ENCODE data around the gene CFH. TPM values are rescaled to one million over a fixed set of nuclear protein-coding genes. Genes with fewer than 3 reads are reported as not detected.
"Not testable (repeated sequence)": the region's sequence is repeated elsewhere in the genome, so short reads cannot be mapped to it uniquely, and the experiment has no call there.

The CFH gene
- total RNA-seq, 2 experiments from 2014 or later: 2.5 to 2.7 TPM

DNA sequence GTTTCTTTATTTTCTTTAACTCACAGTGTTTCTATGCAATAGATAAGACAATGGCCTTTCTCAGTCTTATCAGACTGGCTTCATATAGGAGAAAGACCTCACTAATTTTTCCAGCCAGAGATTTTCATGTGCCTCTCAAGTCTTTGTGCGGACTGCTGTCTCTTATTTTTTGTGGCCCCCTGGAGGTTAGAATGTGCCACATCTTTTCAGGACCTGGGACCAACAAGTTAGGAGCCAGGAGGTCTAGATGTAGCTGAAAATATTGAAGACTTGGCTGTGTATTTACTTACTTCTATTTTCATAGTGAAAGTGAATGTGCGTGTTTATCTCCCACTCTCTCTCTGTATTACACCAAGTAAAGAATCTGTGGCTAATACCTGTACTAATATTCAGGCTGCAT lies 80.7 kb downstream of the CFH start:
- Mint-ChIP-seq H3K9me3 (no peaks in the 10 kb centered on the region), H3K4me1 (ENCODE audit: low read depth) (no peaks in the 10 kb centered on the region), H3K27ac (no peak overlapping the region), H3K4me3 (no peak overlapping the region), H3K36me3 (no peaks in the 10 kb centered on the region), H3K27me3 (no peaks in the 10 kb centered on the region)
- no peak for DNase-seq
- ChIA-PET CTCF (no interaction called here), POLR2A (no interaction called here)
- intact Hi-C loops (cut with micrococcal nuclease): no loop called here

DNA sequence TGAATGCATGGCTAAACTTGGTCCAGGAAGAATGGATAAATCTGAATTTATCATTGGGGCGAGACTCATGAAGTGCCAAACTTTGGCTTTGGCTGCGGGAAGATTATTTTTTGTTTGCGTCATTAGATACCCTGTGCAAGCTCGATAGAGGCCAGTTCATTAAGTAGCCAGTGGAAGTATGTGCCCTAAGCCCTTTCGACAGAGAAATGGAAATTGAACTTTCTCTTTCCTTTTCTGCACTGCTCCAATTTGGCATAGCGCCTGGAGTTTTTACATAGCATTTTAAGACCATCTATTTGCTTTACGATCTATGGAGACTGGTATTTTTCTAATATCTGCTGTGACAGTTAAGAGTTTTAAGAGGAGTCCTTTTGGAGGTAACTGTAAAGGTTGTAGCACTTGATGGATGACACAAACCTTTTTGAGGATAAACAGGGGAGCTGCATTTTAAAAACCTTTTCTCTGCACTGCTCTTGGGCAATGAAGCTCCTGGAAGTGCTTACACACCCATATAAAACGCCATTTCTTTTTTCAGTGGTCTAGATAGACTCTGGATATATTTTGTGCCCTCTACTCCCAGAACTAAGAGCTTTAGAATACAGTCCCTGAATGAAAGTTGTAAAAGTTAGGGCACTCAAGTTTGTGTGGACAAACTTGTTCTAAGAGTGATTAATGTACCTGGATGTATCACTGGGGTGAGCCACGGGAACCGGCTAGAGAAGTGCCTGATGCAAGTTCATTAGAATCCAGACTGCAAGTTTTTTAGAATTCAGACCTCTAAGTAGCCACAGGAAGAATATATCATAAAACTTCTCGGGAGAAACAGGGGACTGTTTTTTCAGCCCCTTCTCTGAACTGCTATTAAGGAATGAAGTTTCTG lies 81.5 kb downstream of the CFH start:
- Mint-ChIP-seq H3K36me3 (peaks cover 4% of the 10 kb centered on the region), H3K9me3 (peaks cover 5% of the 10 kb centered on the region), H3K27ac (no peak overlapping the region), H3K4me1 (ENCODE audit: low read depth) (no peaks in the 10 kb centered on the region), H3K4me3 (no peak overlapping the region), H3K27me3 (no peaks in the 10 kb centered on the region)
- DNase-seq: no peak
- ChIA-PET CTCF (interaction anchor here (1.0 kb wide), 1 partner anchor 10 kb away, joined by 3 read pairs; no protein-coding TSS in a partner anchor), POLR2A (no interaction called here)
- intact Hi-C loops (cut with micrococcal nuclease): no loop called here

DNA sequence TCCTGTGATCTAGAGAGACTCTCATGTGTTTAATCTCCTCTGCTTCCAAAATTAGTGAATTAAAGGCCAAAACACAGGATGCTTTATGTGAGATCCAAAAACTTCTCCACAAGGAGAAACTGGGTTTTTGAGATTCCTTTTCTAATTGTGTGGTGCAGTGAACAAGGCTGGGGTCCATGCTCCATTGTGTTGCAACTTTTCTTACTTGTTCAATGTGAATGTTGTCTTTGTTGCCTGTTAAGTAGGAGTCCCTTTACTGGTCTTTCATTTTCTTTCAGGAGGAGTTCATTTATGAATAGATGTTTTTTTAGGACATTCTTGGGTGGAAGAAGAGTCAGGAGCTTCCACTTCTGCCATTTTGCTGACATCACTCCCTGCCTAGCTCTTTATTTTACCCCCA lies 82.2 kb downstream of the CFH start:
- CTCF ChIA-PET: no interaction called here
- Mint-ChIP-seq H3K4me3 (no peak overlapping the region), H3K27ac (no peak overlapping the region), H3K9me3 (peaks cover 10% of the 10 kb centered on the region), H3K4me1 (ENCODE audit: low read depth) (no peaks in the 10 kb centered on the region), H3K27me3 (no peaks in the 10 kb centered on the region), H3K36me3 (peaks cover 5% of the 10 kb centered on the region)
- POLR2A ChIA-PET: no interaction called here
- DNase-seq: no peak
- intact Hi-C loops (cut with micrococcal nuclease): no loop called here

DNA sequence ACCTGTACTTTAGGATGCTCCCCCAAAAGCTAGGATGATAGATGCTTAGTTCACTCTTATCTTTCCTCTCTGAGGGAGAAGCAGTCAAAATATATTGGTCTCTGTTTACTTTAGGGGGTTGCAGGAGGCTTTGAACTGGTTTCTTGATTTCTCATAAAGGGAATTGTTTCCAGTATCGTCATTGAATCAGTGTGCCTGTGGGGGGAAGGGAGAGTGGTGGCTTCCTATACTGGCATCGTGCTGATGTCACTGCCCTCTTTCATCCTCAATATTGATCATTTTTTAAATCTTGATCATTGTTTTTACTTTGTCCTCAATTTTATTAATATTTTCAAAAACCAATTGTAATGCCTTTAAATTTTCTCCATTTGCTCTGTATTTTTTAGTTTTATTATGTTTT lies 82.6 kb downstream of the CFH start:
- H3K4me3 Mint-ChIP-seq: no peak overlapping the region
- no peak overlapping the region for H3K27ac Mint-ChIP-seq
- ChIA-PET POLR2A (no interaction called here), CTCF (no interaction called here)
- H3K9me3 Mint-ChIP-seq: peaks cover 14% of the 10 kb centered on the region
- intact Hi-C loops (cut with micrococcal nuclease): no loop called here
- H3K36me3 Mint-ChIP-seq: peaks cover 8% of the 10 kb centered on the region
- no peaks in the 10 kb centered on the region for H3K27me3 Mint-ChIP-seq
- no peak for DNase-seq
- H3K4me1 Mint-ChIP-seq (ENCODE audit: low read depth): no peaks in the 10 kb centered on the region

DNA sequence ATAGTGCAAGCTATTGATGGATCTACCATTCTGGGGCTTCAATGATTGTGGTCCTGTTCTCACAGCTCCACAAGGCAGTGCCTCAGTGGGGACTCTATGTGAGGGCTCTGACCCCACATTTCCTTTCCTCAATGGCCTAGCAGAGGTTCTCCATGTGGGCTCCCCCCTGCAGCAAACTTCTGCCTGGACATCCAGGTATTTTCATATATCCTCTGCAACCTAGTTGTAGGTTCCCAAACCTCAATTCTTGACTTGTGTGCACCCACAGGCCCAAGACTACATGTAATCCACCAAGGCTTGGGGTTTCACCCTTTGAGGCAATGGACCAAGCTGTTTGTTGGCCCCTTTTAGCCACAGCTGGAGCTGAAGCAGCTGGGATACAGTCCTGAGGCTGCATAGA lies 86.9 kb downstream of the CFH start:
- peaks cover 12% of the 10 kb centered on the region for H3K36me3 Mint-ChIP-seq
- POLR2A ChIA-PET: no interaction called here
- H3K9me3 Mint-ChIP-seq: peaks cover 23% of the 10 kb centered on the region
- no peak overlapping the region for H3K27ac Mint-ChIP-seq
- H3K27me3 Mint-ChIP-seq: no peaks in the 10 kb centered on the region
- intact Hi-C loops (cut with micrococcal nuclease): no loop called here
- CTCF ChIA-PET: no interaction called here
- no peaks in the 10 kb centered on the region for H3K4me1 Mint-ChIP-seq (ENCODE audit: low read depth)
- no peak overlapping the region for H3K4me3 Mint-ChIP-seq
- DNase-seq: no peak

DNA sequence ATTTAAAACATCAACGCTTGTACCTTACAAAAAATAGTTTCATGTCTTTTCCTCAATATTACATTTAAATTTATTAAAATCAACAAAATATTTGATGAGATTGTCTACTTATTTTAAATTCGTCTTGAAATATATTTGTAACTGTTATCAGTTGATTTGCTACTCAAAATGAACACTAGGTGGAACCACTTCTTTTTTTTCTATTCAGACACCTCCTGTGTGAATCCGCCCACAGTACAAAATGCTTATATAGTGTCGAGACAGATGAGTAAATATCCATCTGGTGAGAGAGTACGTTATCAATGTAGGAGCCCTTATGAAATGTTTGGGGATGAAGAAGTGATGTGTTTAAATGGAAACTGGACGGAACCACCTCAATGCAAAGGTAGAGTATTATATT lies 91.4 kb downstream of the CFH start:
- DNase-seq; H3K27ac Mint-ChIP-seq; POLR2A ChIA-PET; H3K4me3 Mint-ChIP-seq; CTCF ChIA-PET; H3K4me1 Mint-ChIP-seq (ENCODE audit: low read depth); H3K36me3 Mint-ChIP-seq; H3K27me3 Mint-ChIP-seq; intact Hi-C loops (cut with micrococcal nuclease): not testable (repeated sequence)
- H3K9me3 Mint-ChIP-seq: peaks cover 18% of the 10 kb centered on the region

DNA sequence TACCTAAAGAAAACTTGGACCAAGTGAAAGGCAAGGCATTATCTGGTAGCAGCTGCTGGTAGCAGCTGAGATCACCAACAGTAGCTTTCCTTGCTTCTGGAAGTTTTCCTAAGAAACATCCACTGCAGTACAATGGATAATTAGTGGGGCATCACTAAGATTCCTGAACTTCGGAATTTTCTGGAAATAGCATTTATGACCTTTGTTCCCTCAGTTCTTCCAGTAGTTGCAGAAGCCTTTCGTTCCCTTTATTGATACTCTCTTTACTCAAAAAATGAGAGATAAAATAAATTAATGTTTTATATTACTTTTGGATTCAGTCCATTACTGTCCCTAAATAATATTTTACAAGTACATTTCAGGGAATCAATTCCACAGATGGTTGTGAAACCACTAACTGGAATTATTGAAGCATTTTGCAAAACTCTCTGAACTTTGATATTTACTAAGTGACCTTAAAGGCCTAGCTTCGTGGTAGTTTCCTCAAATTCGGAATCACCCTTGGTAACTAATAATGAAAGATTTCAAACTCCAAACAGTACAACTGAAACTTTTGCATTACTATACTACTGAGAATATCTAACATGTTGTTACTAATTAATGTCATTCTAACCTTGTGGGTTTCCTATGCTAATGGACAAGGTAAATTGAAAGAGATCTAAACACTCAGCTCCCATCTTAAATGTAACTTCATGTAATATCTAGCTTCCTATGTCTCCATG lies 113.3 kb downstream of the CFH start:
- H3K36me3 Mint-ChIP-seq; H3K4me1 Mint-ChIP-seq (ENCODE audit: low read depth); H3K27ac Mint-ChIP-seq; DNase-seq; CTCF ChIA-PET; POLR2A ChIA-PET; H3K27me3 Mint-ChIP-seq; H3K4me3 Mint-ChIP-seq; intact Hi-C loops (cut with micrococcal nuclease); H3K9me3 Mint-ChIP-seq: not testable (repeated sequence)

DNA sequence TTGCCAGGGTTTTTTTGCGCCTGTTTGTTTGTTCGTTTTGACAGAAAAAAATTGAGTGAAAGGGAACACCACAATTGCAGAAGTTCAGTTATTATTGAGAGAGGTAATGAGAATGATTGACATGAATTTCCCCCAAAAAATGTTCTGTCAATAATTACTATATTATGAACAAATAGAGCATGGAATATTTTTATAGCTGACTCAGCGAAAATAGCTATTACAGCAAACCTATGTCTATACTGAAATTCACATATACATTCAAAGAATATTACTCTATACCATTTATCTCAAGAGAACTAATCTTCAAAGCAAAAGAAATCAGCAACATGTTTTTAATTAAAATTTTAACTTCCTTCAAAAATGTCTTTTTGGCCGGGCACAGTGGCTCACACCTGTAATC lies 118.0 kb downstream of the CFH start:
- H3K4me1 Mint-ChIP-seq (ENCODE audit: low read depth); H3K4me3 Mint-ChIP-seq; H3K27ac Mint-ChIP-seq; H3K36me3 Mint-ChIP-seq; H3K27me3 Mint-ChIP-seq; DNase-seq; intact Hi-C loops (cut with micrococcal nuclease); CTCF ChIA-PET; H3K9me3 Mint-ChIP-seq; POLR2A ChIA-PET: not testable (repeated sequence)

DNA sequence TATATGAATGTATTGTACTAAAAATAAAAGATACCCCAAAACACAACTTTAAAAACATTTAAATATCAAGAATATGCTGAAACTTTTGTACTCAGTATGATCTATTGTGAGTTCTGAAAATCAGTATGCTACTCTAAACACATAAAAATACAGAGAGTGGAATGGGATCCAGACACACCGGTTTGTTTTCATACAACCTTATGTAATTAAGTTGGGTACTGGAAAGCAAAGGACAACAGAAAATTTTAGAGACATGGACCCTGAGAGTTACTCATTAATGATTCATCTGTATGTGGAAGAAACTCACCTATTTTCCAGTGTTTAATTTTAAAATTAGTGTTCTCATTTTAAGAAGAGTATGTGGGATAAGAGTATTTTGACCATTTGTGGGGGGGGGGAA lies 121.9 kb downstream of the CFH start:
- no peaks in the 10 kb centered on the region for H3K9me3 Mint-ChIP-seq
- DNase-seq: no peak
- no peaks in the 10 kb centered on the region for H3K36me3 Mint-ChIP-seq
- ChIA-PET CTCF (no interaction called here), POLR2A (no interaction called here)
- intact Hi-C loops (cut with micrococcal nuclease): no loop called here
- no peak overlapping the region for H3K27ac Mint-ChIP-seq
- no peaks in the 10 kb centered on the region for H3K27me3 Mint-ChIP-seq
- H3K4me3 Mint-ChIP-seq: no peak overlapping the region
- no peaks in the 10 kb centered on the region for H3K4me1 Mint-ChIP-seq (ENCODE audit: low read depth)

DNA sequence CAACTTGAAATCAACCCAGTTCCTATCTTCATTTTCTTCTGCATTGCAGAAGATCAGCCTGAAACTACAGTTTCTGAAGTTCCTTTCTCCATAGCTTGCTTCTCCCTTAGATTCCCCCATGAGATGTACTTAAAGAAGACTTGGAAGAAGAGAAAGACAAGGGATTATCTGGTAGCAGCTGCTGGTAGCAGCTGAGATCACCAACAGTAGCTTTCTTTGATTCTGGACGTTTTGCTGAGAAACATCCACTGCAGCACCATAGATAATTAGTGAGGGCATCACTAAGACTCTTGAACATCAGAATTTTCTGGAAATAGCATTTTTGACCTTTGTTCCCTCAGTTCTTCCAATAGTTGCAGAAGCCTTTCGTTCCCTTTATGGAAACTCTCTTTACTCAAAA lies 122.3 kb downstream of the CFH start:
- Mint-ChIP-seq H3K27me3 (no peaks in the 10 kb centered on the region), H3K4me1 (ENCODE audit: low read depth) (no peaks in the 10 kb centered on the region), H3K4me3 (no peak overlapping the region), H3K36me3 (no peaks in the 10 kb centered on the region), H3K9me3 (no peaks in the 10 kb centered on the region), H3K27ac (no peak overlapping the region)
- no peak for DNase-seq
- CTCF ChIA-PET: interaction anchor here (0.6 kb wide), 1 partner anchor 463 kb away, joined by 4 read pairs; no protein-coding TSS in a partner anchor
- intact Hi-C loops (cut with micrococcal nuclease): no loop called here
- POLR2A ChIA-PET: no interaction called here

DNA sequence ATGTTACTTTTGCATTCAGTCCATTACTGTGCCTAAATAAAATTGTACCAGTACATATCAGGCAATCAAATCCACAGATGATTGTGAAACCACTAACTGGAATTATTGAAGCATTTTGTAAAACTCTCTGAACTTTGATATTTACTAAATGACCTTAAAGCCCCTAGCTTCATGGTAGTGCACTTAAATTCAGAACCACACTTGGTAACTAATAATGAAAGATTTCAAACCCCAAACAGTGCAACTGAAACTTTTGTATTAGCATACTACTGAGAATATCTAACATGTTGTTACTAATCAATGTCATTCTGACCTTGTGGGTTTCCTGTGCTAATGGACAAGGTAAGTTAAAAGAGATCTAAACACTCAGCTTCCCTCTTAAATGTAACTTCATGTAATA lies 122.8 kb downstream of the CFH start, which contains the start of gene CFHR3:
CFHR3 (plus strand) TSS at position 238 of the 400 bp plus-strand sequence; CDS start at position 285, 47 bp downstream.
- ChIA-PET CTCF (interaction anchor here (0.6 kb wide), 1 partner anchor 463 kb away, joined by 4 read pairs; no protein-coding TSS in a partner anchor), POLR2A (no interaction called here)
- Mint-ChIP-seq H3K27me3 (no peaks in the 10 kb centered on the region), H3K27ac (no peak within 1 kb of the TSS), H3K4me3 (no peak within 1 kb of the TSS), H3K9me3 (no peaks in the 10 kb centered on the region), H3K4me1 (ENCODE audit: low read depth) (no peaks in the 10 kb centered on the region), H3K36me3 (no peaks in the 10 kb centered on the region)
- intact Hi-C loops (cut with micrococcal nuclease): no loop called here
- no peak for DNase-seq

DNA sequence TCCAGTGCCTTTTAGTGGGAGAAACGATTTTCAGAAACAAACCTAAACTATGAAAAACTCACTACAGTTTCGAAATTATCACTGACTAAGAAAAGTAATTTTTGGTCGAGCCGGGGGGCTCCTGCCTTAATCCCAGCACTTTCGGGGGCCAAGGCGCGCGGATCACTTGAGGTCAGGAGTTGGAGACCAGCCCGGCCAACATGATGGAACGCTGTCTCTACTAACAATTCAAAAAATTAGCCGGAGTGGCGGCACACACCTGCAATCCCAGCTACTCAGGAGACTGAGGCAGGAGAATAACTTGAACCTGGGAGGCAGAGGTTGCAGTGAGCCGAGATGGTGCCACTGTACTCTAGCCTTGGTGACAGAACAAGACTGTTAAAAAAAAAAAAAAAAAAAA lies 125.8 kb downstream of the CFH start:
- no peak overlapping the region for H3K27ac Mint-ChIP-seq
- intact Hi-C loops (cut with micrococcal nuclease): no loop called here
- CTCF ChIA-PET: no interaction called here
- no peak for DNase-seq
- POLR2A ChIA-PET: no interaction called here
- no peaks in the 10 kb centered on the region for H3K27me3 Mint-ChIP-seq
- H3K9me3 Mint-ChIP-seq: peaks cover 2% of the 10 kb centered on the region
- no peak overlapping the region for H3K4me3 Mint-ChIP-seq
- H3K4me1 Mint-ChIP-seq (ENCODE audit: low read depth): no peaks in the 10 kb centered on the region
- no peaks in the 10 kb centered on the region for H3K36me3 Mint-ChIP-seq

DNA sequence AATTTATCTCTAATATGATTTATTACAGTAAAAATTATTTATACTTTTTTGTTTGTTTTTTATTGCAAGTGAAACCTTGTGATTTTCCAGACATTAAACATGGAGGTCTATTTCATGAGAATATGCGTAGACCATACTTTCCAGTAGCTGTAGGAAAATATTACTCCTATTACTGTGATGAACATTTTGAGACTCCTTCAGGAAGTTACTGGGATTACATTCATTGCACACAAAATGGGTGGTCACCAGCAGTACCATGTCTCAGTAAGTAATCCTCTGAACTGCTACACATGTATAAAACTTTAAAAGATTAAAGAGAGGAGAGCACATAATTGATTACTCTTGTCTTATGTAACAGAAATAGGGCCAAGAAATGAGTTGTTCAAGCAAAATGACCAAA lies 127.2 kb downstream of the CFH start:
- no peak overlapping the region for H3K4me3 Mint-ChIP-seq
- intact Hi-C loops (cut with micrococcal nuclease): no loop called here
- H3K27me3 Mint-ChIP-seq: no peaks in the 10 kb centered on the region

More for the DNA sequence above, 127.2 kb downstream of the CFH start:
- CTCF ChIA-PET: no interaction called here
- POLR2A ChIA-PET: no interaction called here
- Mint-ChIP-seq H3K4me1 (ENCODE audit: low read depth) (no peaks in the 10 kb centered on the region), H3K27ac (no peak overlapping the region), H3K36me3 (no peaks in the 10 kb centered on the region), H3K9me3 (peaks cover 2% of the 10 kb centered on the region)
- no peak for DNase-seq
